WTC11 (cell line): ENCODE results near the gene TESK2.

Experiments used
- NFYB ChIP-seq: sonication (generic); formaldehyde crosslinking; conservative IDR thresholded peaks from 2 replicates; pipeline ENCODE4 v1.8.0; 2022; ENCODE audit warnings: low read depth, missing genetic modification reagents
- TF ChIP-seq, protein P1 (sequence below): sonication (generic); formaldehyde crosslinking; IDR thresholded peaks from 2 replicates; pipeline ENCODE4 v1.8.1; 2023; ENCODE audit warnings: mild to moderate bottlenecking, missing genetic modification reagents, moderate library complexity
- TF ChIP-seq, protein P2 (sequence below): fragments of 200-600 bp; IDR thresholded peaks from 2 replicates; pipeline ENCODE4 v1.8.0; 2022; ENCODE audit warnings: antibody characterized with exemption
- TF ChIP-seq, protein P3 (sequence below): sonication (generic); formaldehyde crosslinking; IDR thresholded peaks from 2 replicates; pipeline ENCODE4 v1.8.0; 2023; ENCODE audit warnings: mild to moderate bottlenecking, missing genetic modification reagents

DNA sequence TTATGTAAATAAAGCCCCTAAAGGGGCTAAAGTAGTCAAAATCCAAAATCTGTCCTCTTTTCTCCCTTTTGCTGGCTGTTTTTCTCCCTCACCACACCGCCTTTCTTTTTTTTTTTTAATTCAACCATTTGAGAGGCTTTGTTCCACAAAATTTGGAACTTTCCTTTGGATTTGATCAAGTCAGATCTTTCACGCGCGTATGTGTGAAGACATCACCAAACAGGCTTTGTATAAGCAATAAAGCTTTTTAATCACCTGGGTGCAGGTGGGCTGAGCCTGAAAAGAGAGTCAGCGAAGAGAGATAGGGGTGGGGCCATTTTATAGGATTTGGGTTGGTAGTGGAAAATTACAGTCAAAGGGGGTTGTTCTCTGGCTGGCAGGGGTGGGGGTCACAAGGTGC is 169.5 kb downstream of the TESK2 start:
- TF ChIP-seq, protein P1, sequence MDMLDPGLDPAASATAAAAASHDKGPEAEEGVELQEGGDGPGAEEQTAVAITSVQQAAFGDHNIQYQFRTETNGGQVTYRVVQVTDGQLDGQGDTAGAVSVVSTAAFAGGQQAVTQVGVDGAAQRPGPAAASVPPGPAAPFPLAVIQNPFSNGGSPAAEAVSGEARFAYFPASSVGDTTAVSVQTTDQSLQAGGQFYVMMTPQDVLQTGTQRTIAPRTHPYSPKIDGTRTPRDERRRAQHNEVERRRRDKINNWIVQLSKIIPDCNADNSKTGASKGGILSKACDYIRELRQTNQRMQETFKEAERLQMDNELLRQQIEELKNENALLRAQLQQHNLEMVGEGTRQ, result no peak
- TF ChIP-seq, protein P2, sequence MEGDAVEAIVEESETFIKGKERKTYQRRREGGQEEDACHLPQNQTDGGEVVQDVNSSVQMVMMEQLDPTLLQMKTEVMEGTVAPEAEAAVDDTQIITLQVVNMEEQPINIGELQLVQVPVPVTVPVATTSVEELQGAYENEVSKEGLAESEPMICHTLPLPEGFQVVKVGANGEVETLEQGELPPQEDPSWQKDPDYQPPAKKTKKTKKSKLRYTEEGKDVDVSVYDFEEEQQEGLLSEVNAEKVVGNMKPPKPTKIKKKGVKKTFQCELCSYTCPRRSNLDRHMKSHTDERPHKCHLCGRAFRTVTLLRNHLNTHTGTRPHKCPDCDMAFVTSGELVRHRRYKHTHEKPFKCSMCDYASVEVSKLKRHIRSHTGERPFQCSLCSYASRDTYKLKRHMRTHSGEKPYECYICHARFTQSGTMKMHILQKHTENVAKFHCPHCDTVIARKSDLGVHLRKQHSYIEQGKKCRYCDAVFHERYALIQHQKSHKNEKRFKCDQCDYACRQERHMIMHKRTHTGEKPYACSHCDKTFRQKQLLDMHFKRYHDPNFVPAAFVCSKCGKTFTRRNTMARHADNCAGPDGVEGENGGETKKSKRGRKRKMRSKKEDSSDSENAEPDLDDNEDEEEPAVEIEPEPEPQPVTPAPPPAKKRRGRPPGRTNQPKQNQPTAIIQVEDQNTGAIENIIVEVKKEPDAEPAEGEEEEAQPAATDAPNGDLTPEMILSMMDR, result no peak
- TF ChIP-seq NFYB (CRISPR knock-in tag), result no peak
- TF ChIP-seq, protein P3, sequence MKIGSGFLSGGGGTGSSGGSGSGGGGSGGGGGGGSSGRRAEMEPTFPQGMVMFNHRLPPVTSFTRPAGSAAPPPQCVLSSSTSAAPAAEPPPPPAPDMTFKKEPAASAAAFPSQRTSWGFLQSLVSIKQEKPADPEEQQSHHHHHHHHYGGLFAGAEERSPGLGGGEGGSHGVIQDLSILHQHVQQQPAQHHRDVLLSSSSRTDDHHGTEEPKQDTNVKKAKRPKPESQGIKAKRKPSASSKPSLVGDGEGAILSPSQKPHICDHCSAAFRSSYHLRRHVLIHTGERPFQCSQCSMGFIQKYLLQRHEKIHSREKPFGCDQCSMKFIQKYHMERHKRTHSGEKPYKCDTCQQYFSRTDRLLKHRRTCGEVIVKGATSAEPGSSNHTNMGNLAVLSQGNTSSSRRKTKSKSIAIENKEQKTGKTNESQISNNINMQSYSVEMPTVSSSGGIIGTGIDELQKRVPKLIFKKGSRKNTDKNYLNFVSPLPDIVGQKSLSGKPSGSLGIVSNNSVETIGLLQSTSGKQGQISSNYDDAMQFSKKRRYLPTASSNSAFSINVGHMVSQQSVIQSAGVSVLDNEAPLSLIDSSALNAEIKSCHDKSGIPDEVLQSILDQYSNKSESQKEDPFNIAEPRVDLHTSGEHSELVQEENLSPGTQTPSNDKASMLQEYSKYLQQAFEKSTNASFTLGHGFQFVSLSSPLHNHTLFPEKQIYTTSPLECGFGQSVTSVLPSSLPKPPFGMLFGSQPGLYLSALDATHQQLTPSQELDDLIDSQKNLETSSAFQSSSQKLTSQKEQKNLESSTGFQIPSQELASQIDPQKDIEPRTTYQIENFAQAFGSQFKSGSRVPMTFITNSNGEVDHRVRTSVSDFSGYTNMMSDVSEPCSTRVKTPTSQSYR (CRISPR knock-in tag), result no peak
